ENCODE measurements around the gene LIPC. TPM values are rescaled to one million over a fixed set of nuclear protein-coding genes. Genes with fewer than 3 reads are reported as not detected.

The LIPC gene
- total and polyA plus RNA-seq, 9 donors, result 0.13 to 2.1 (median 0.30) TPM

DNA sequence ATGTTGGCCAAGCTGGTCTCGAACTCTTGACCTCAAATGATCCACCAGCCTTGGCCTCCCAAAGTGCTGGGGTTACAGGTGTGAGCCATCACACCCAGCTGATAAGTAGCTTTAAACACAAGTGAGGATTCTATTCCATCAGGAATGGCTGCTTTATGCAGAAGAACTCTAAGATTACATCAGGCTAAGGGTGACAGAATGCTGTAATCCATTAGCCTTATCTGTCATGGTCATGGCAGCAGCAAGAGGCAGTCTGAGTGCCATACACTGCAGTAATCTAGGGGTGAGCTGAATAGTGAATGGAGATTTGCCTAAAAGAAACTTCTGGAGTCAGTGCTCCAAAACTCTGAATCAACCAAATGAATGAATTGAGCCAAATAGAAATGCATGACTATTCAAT, 39.6 kb downstream of the LIPC start:
- Histone ChIP-seq H3K4me1 (ENCODE audit: control insufficient read depth, insufficient read depth, low read length) (peaks cover 50% of the 10 kb centered on the region), H3K36me3 (ENCODE audit: control insufficient read depth, insufficient read depth, low read length) (no peaks in the 10 kb centered on the region)

DNA sequence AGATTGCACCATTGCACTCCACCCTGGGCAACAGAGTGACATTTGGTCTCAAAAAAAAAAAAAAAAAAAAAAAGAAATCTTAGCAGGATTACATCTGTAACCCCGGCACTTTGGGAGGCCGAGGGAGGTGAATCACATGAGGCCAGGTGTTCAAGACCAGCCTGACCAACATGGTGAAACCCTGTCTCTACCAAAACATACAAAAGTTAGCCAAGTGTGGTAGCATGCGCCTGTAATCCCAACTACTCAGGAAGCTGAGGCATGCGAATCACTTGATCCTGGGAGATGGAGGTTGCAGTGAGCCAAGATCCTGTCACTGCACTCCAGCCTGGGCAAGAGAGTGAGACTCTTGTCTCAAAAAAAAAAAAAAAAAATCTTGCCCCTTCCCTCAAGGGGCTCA, 40.4 kb downstream of the LIPC start:
- no peak overlapping the region for H3K27ac ChIP-seq (ENCODE audit: low read length)
- no peaks in the 10 kb centered on the region for H3K27me3 ChIP-seq (ENCODE audit: control insufficient read depth, insufficient read depth, low read length)
- DNase-seq, result no peak
- no peaks in the 10 kb centered on the region for H3K36me3 ChIP-seq (ENCODE audit: control insufficient read depth, insufficient read depth, low read length)
- peaks cover 57% of the 10 kb centered on the region for H3K4me1 ChIP-seq (ENCODE audit: control insufficient read depth, insufficient read depth, low read length)
- H3K9me3 ChIP-seq (replicated peaks; ENCODE audit: control insufficient read depth, low read depth, low read length), result no peaks in the 10 kb centered on the region
- H3K4me3 ChIP-seq (ENCODE audit: low read length), result no peak overlapping the region
- WGBS (ENCODE audit: insufficient coverage), result no CpG with 5 or more reads among the region's 4 CpGs

More for the DNA sequence above, 39.6 kb downstream of the LIPC start:
- Histone ChIP-seq H3K4me3 (ENCODE audit: low read length) (no peak overlapping the region), H3K9me3 (replicated peaks; ENCODE audit: control insufficient read depth, low read depth, low read length) (no peaks in the 10 kb centered on the region), H3K27me3 (ENCODE audit: control insufficient read depth, insufficient read depth, low read length) (no peaks in the 10 kb centered on the region), H3K27ac (ENCODE audit: low read length) (no peak overlapping the region)
- DNase-seq, result no peak
- no CpG with 5 or more reads among the region's 1 CpG for WGBS (ENCODE audit: insufficient coverage)

DNA sequence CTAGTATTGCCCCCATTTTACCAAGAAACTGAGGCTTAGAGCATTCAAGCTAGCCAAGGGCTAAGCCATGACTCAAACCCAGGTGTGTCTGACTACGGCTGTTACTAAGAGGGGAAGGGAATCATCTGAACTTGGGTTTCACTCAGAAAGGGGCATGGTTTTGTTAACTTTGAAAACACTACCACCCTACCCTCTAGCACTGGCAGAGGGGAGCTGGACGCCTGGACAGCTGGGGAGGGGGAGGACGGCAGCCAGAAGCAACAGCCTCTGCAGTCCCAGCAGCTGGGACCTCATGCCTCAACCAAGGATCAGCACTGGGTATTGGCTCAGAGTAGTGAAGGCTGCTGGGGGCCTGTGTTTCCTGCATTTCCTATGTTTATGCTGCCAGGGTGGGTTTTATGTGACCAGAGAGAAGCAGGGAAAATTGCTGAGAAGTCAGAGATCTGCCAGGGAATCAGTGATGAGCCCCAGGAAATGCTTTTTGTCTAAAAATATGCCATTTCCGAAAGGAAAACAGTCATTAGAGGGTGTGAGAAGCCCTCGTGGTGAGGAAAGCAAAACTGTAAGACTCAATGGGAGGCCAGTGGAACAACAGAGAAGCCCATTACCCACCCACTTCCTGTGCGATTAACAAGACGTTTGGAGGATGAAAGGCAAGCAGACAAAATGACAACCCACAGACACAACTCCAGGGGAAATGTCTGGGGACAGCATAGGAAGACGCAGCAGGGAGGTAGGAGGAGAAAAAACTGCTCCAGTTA, 41.2 kb downstream of the LIPC start:
- H3K4me1 ChIP-seq (ENCODE audit: control insufficient read depth, insufficient read depth, low read length), result peaks cover 55% of the 10 kb centered on the region
- no peak overlapping the region for H3K4me3 ChIP-seq (ENCODE audit: low read length)
- H3K36me3 ChIP-seq (ENCODE audit: control insufficient read depth, insufficient read depth, low read length), result no peaks in the 10 kb centered on the region
- H3K27me3 ChIP-seq (ENCODE audit: control insufficient read depth, insufficient read depth, low read length), result no peaks in the 10 kb centered on the region
- no peaks in the 10 kb centered on the region for H3K9me3 ChIP-seq (replicated peaks; ENCODE audit: control insufficient read depth, low read depth, low read length)
- H3K27ac ChIP-seq (ENCODE audit: low read length), result peak overlapping the region; percentile 45
- 50% methylated on average over 1 of the region's 8 CpGs for WGBS (ENCODE audit: insufficient coverage)
- peak; percentile 66 for DNase-seq

DNA sequence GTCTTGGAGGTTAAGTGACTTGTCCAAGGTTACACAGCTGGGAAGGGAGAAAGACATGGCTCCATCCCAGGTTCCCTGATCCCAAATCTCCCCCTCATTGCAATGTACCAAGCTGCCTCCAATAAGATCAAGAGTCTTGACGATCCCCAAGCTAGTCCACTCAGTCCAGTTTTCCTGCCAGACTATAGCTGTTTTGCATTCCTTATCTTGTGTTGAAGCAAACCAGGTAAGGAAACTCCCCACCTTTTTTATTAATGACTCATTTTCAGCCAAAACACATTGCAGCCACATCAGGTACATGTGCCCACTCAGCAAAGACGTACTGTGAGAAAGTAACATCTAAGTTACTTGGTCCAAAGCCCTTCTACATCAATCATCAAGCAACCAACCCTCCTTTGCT, 41.9 kb downstream of the LIPC start:
- WGBS (ENCODE audit: insufficient coverage), result 56% methylated on average over 1 of the region's 2 CpGs
- Histone ChIP-seq H3K4me3 (ENCODE audit: low read length) (no peak overlapping the region), H3K27ac (ENCODE audit: low read length) (no peak overlapping the region), H3K36me3 (ENCODE audit: control insufficient read depth, insufficient read depth, low read length) (no peaks in the 10 kb centered on the region), H3K27me3 (ENCODE audit: control insufficient read depth, insufficient read depth, low read length) (no peaks in the 10 kb centered on the region), H3K4me1 (ENCODE audit: control insufficient read depth, insufficient read depth, low read length) (peaks cover 55% of the 10 kb centered on the region), H3K9me3 (replicated peaks; ENCODE audit: control insufficient read depth, low read depth, low read length) (no peaks in the 10 kb centered on the region)
- DNase-seq, result no peak

DNA sequence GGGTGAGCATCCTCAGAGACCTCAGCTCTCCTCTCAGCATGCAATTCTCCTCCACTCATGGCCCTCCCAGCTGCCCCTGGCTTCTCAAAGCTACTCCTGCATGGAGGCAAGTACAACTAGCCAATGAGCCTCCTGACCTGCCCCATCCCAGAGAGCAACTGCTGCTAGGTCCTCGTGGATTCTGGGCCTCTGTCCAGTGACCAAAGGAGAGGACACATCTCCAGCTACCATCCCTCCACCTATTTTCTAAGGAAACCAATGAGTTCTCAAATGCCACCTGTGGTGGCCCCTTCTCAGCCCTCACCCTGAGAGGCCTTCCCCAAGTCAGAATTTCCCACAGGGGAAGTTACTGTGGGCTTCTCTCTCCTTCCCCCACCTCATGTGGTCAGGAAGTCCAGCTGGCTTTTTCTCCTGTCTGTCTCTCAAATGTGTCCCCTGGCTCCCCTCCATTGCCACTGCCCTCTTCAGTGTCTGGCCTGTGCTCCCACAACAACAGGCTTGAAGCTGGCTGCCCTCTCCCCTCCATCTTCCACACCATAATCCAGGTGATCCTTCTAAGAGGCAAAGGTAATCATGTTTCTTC, 43.0 kb downstream of the LIPC start:
- H3K36me3 ChIP-seq (ENCODE audit: control insufficient read depth, insufficient read depth, low read length), result no peaks in the 10 kb centered on the region
- peaks cover 49% of the 10 kb centered on the region for H3K4me1 ChIP-seq (ENCODE audit: control insufficient read depth, insufficient read depth, low read length)
- H3K4me3 ChIP-seq (ENCODE audit: low read length), result no peak overlapping the region
- H3K27ac ChIP-seq (ENCODE audit: low read length), result no peak overlapping the region
- H3K9me3 ChIP-seq (replicated peaks; ENCODE audit: control insufficient read depth, low read depth, low read length), result no peaks in the 10 kb centered on the region
- no peaks in the 10 kb centered on the region for H3K27me3 ChIP-seq (ENCODE audit: control insufficient read depth, insufficient read depth, low read length)
- 43% methylated on average over 1 of the region's 1 CpG for WGBS (ENCODE audit: insufficient coverage)
- DNase-seq, result no peak

DNA sequence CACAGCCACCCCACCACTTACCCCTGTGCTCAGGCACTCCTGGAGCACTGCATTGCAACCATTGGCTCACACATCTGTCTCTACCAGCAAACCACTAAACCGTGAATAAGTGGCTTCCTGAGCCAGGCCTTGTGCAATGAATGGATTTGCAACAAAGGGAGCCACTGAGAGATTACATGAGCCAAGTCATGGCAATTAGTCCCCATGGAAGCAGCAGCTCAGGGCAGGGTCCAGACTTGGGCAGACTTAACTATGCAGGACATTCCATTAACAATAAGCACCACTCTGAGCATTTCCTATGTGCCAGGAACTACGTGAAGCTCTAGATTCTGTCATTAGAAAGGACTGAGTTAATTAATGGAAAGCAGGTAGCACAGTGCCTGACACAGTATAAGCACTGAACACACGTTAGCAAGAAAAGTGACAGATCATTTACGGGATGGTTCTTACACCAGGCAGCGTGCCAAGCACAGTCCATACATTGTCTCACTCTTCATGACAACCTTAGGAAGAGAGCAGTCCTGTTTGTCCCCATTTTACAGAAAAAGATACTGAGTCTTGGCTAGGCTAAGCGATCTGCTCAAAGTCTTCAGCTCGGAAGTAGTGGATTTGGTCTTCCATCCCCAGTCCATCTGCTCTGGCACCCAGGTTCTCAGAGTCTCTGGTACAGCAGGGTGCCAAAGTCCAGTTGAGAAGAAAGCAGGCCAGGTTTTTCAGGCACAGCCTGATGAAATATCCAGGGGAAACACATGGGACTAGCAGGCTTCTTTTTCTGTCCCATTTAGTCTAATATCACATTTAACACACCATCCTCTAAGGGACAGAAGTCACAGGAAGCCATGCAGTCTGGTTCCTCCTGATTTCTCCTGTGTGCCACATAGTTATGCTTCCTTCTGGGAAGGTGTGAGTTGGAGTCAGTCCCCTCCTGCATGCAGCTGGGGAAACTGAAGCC, 44.1 kb downstream of the LIPC start:
- peak; percentile 66 for DNase-seq
- WGBS (ENCODE audit: insufficient coverage), result 74% methylated on average over 5 of the region's 7 CpGs
- peaks cover 47% of the 10 kb centered on the region for H3K4me1 ChIP-seq (ENCODE audit: control insufficient read depth, insufficient read depth, low read length)
- H3K27ac ChIP-seq (ENCODE audit: low read length), result peak overlapping the region; percentile 45
- no peak overlapping the region for H3K4me3 ChIP-seq (ENCODE audit: low read length)
- H3K27me3 ChIP-seq (ENCODE audit: control insufficient read depth, insufficient read depth, low read length), result no peaks in the 10 kb centered on the region
- no peaks in the 10 kb centered on the region for H3K9me3 ChIP-seq (replicated peaks; ENCODE audit: control insufficient read depth, low read depth, low read length)
- no peaks in the 10 kb centered on the region for H3K36me3 ChIP-seq (ENCODE audit: control insufficient read depth, insufficient read depth, low read length)

DNA sequence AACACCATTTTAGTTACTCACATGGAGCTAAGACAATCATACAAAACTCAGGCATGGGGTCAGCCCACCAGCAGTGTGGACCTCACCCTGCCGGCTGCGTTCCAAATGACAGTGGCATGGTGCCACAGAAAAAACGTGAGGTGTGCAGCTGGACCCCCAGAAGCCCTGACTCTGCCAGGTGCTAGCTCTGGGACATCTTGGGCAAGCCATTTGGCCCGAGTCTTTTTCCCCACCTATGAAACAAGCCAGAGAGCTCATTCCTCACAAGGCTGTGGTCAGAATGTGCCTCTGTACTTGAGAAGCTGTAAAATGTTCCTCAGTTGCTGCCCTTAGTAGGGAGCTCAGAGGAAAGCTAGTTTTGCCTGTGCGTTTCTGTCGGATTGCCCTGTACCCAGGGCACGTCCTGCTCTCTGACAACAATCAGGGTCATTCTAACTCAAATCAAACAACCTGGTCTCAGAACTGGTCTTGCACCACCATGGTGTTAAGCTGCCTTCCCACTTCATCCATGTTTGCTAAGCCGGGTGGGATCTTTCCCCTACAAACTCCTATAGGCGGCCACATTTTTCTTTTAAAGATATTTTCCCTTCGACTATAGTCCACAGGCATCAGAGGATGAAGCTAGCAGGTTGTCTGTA, 44.9 kb downstream of the LIPC start:
- H3K27ac ChIP-seq (ENCODE audit: low read length), result no peak overlapping the region
- no peaks in the 10 kb centered on the region for H3K27me3 ChIP-seq (ENCODE audit: control insufficient read depth, insufficient read depth, low read length)
- 13% methylated on average over 3 of the region's 10 CpGs for WGBS (ENCODE audit: insufficient coverage)
- no peak for DNase-seq
- peaks cover 47% of the 10 kb centered on the region for H3K4me1 ChIP-seq (ENCODE audit: control insufficient read depth, insufficient read depth, low read length)
- H3K36me3 ChIP-seq (ENCODE audit: control insufficient read depth, insufficient read depth, low read length), result no peaks in the 10 kb centered on the region
- no peak overlapping the region for H3K4me3 ChIP-seq (ENCODE audit: low read length)
- H3K9me3 ChIP-seq (replicated peaks; ENCODE audit: control insufficient read depth, low read depth, low read length), result no peaks in the 10 kb centered on the region

DNA sequence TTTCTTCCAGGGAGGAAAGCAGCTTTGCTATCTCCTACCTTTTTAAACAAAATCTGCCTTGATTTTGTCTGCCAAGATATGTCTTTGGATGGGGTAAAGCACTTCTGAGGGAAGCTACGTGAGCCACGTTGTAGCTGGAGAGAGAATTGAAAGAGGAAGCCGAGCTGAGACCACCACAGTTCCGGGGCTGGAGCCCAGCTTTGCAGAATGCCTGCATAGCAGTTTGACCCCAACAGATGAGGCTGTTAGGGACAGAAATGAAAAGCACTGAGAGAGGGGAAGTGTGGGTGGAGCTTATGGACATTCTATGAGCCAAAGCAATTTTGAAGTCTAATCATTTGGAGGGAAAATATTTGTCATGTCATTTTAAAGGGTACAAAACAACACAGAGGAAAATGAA, 45.4 kb downstream of the LIPC start:
- DNase-seq, result no peak
- Histone ChIP-seq H3K4me1 (ENCODE audit: control insufficient read depth, insufficient read depth, low read length) (peaks cover 47% of the 10 kb centered on the region), H3K27ac (ENCODE audit: low read length) (no peak overlapping the region), H3K27me3 (ENCODE audit: control insufficient read depth, insufficient read depth, low read length) (no peaks in the 10 kb centered on the region), H3K36me3 (ENCODE audit: control insufficient read depth, insufficient read depth, low read length) (no peaks in the 10 kb centered on the region), H3K4me3 (ENCODE audit: low read length) (no peak overlapping the region), H3K9me3 (replicated peaks; ENCODE audit: control insufficient read depth, low read depth, low read length) (no peaks in the 10 kb centered on the region)
- 11% methylated on average over 4 of the region's 4 CpGs for WGBS (ENCODE audit: insufficient coverage)

DNA sequence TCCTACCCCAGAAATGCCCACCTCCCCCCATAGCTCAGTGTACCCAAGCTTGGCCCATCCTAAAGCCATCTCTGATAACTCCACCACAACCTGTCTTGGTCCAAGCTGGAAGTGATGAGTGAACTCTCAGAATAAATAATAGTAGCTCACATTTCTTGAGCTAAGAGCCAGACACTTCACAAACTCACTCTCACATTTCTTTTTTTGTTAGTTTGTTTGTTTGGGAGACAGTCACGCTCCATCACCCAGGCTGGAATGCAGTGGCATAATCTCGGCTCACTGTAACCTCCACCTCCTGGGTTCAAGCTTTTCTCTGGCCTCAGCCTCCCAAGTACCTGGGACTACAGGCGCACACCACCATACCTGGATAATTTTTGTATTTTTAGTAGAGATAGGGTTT, 46.2 kb downstream of the LIPC start:
- H3K4me1 ChIP-seq (ENCODE audit: control insufficient read depth, insufficient read depth, low read length), result peaks cover 40% of the 10 kb centered on the region
- WGBS (ENCODE audit: insufficient coverage), result no CpG with 5 or more reads among the region's 3 CpGs
- no peaks in the 10 kb centered on the region for H3K27me3 ChIP-seq (ENCODE audit: control insufficient read depth, insufficient read depth, low read length)
- H3K27ac ChIP-seq (ENCODE audit: low read length), result no peak overlapping the region
- no peaks in the 10 kb centered on the region for H3K36me3 ChIP-seq (ENCODE audit: control insufficient read depth, insufficient read depth, low read length)
- H3K4me3 ChIP-seq (ENCODE audit: low read length), result no peak overlapping the region
- H3K9me3 ChIP-seq (replicated peaks; ENCODE audit: control insufficient read depth, low read depth, low read length), result no peaks in the 10 kb centered on the region
- DNase-seq, result no peak

DNA sequence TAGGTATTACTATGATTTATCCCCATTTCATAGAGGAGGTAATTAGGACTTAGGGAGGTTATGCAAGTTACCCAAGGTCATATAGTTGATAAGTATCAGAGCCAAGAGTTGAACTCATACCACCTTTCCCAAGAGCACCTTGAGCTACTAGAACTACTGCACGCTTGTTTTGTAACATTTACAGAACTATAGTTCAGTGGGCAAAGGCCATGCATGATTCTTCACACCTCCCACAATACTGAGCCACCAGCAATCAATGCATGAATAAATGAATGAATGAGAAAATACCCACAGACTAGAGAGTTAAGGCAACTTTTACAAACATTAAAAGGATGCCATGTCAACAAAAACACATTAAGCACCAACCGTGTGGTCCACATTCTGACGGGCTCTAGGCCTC, 46.8 kb downstream of the LIPC start:
- H3K27me3 ChIP-seq (ENCODE audit: control insufficient read depth, insufficient read depth, low read length), result no peaks in the 10 kb centered on the region
- no peaks in the 10 kb centered on the region for H3K9me3 ChIP-seq (replicated peaks; ENCODE audit: control insufficient read depth, low read depth, low read length)
- no peak overlapping the region for H3K27ac ChIP-seq (ENCODE audit: low read length)
- H3K4me1 ChIP-seq (ENCODE audit: control insufficient read depth, insufficient read depth, low read length), result peaks cover 37% of the 10 kb centered on the region
- WGBS (ENCODE audit: insufficient coverage), result 88% methylated on average over 2 of the region's 3 CpGs
- no peak overlapping the region for H3K4me3 ChIP-seq (ENCODE audit: low read length)
- DNase-seq, result no peak
- H3K36me3 ChIP-seq (ENCODE audit: control insufficient read depth, insufficient read depth, low read length), result no peaks in the 10 kb centered on the region
